ENCODE results near the gene HDAC1.
"Not testable (repeated sequence)": the region's sequence is repeated elsewhere in the genome, so short reads cannot be mapped to it uniquely, and the experiment has no call there.

Gene HDAC1

GRCh38 chr1:32276032-32276782, 15.7 kb upstream of the HDAC1 start:
- Histone ChIP-seq H3K36me3 (ENCODE audit: control insufficient read depth in 1 of 2, insufficient read depth in 2 of 2, low read length in 2 of 2) (no peaks in the 10 kb centered on the region), H4K8ac (ENCODE audit: low read depth, low read length) (no peak overlapping the region), H3K4me3 (ENCODE audit: low read depth, low read length) (no peak overlapping the region), H3K4me2 (ENCODE audit: low read length) (no peak overlapping the region), H3K18ac (ENCODE audit: low read length) (no peak overlapping the region), H2AK5ac (ENCODE audit: low read length) (no peak overlapping the region), H3K4ac (ENCODE audit: low read depth, low read length) (no peak overlapping the region), H3K9ac (ENCODE audit: low read length) (no peak overlapping the region), H3K27me3 (ENCODE audit: insufficient read depth, low read length) (no peaks in the 10 kb centered on the region), H2AFZ (ENCODE audit: insufficient read depth, low read length, poor library complexity) (no peak overlapping the region), H3K9me3 (ENCODE audit: insufficient read depth, low read depth, low read length) (peaks cover 12% of the 10 kb centered on the region), H4K91ac (ENCODE audit: low read depth, low read length) (no peak overlapping the region), H2BK5ac (ENCODE audit: low read depth, low read length, poor library complexity) (no peak overlapping the region), H2BK120ac (ENCODE audit: insufficient read depth, low read length, poor library complexity) (no peak overlapping the region), H3K79me1 (ENCODE audit: low read length) (no peaks in the 10 kb centered on the region), H3K27ac (ENCODE audit: low read depth, low read length) (no peak overlapping the region), H2BK12ac (ENCODE audit: low read length) (no peak overlapping the region), H3K4me1 (ENCODE audit: control insufficient read depth in 1 of 2, insufficient read depth in 2 of 2, low read length in 2 of 2) (peaks cover 0 to 7% of the 10 kb centered on the region in 2 experiments), H3K79me2 (ENCODE audit: control insufficient read depth, insufficient read depth, low read length, poor library complexity) (no peaks in the 10 kb centered on the region), H4K12ac (ENCODE audit: low read depth, low read length) (no peak overlapping the region), H3K23ac (ENCODE audit: low read length) (no peak overlapping the region), H3K14ac (ENCODE audit: low read length) (no peak overlapping the region)
- DNase-seq = no peak
- no CpG with 5 or more reads among the region's 30 CpGs for WGBS (ENCODE audit: extremely low coverage, insufficient coverage, insufficient read length)

- not testable (repeated sequence) for H3K14ac ChIP-seq (ENCODE audit: low read length)
- no CpG with 5 or more reads among the region's 8 CpGs for WGBS (ENCODE audit: extremely low coverage, insufficient coverage, insufficient read length)
Measured at GRCh38 chr1:32284777-32285176, 7.1 kb upstream of the HDAC1 start.

GRCh38 chr1:32285658-32286057, 6.2 kb upstream of the HDAC1 start:
- H3K79me1 ChIP-seq (ENCODE audit: low read length) = no peaks in the 10 kb centered on the region
- no peak overlapping the region for H4K12ac ChIP-seq (ENCODE audit: low read depth, low read length)
- H3K4me3 ChIP-seq (ENCODE audit: low read depth, low read length) = no peak overlapping the region
- DNase-seq = no peak
- no peaks in the 10 kb centered on the region for H3K4me1 ChIP-seq (ENCODE audit: control insufficient read depth in 1 of 2, insufficient read depth in 2 of 2, low read length in 2 of 2)
- H3K18ac ChIP-seq (ENCODE audit: low read length) = no peak overlapping the region
- no peak overlapping the region for H4K8ac ChIP-seq (ENCODE audit: low read depth, low read length)
- no peak overlapping the region for H3K14ac ChIP-seq (ENCODE audit: low read length)
- no peak overlapping the region for H3K27ac ChIP-seq (ENCODE audit: low read depth, low read length)
- H2BK5ac ChIP-seq (ENCODE audit: low read depth, low read length, poor library complexity) = no peak overlapping the region
- H3K79me2 ChIP-seq (ENCODE audit: control insufficient read depth, insufficient read depth, low read length, poor library complexity) = no peaks in the 10 kb centered on the region
- no peak overlapping the region for H2AK5ac ChIP-seq (ENCODE audit: low read length)
- H3K23ac ChIP-seq (ENCODE audit: low read length) = no peak overlapping the region
- no CpG with 5 or more reads among the region's 3 CpGs for WGBS (ENCODE audit: extremely low coverage, insufficient coverage, insufficient read length)
- H2BK120ac ChIP-seq (ENCODE audit: insufficient read depth, low read length, poor library complexity) = no peak overlapping the region
- H3K27me3 ChIP-seq (ENCODE audit: insufficient read depth, low read length) = no peaks in the 10 kb centered on the region
- H3K4ac ChIP-seq (ENCODE audit: low read depth, low read length) = no peak overlapping the region
- no peak overlapping the region for H3K9ac ChIP-seq (ENCODE audit: low read length)
- H3K36me3 ChIP-seq (ENCODE audit: control insufficient read depth in 1 of 2, insufficient read depth in 2 of 2, low read length in 2 of 2) = no peaks in the 10 kb centered on the region
- H4K91ac ChIP-seq (ENCODE audit: low read depth, low read length) = no peak overlapping the region
- no peak overlapping the region for H2BK12ac ChIP-seq (ENCODE audit: low read length)
- no peak overlapping the region for H3K4me2 ChIP-seq (ENCODE audit: low read length)
- H2AFZ ChIP-seq (ENCODE audit: insufficient read depth, low read length, poor library complexity) = no peak overlapping the region
- no peaks in the 10 kb centered on the region for H3K9me3 ChIP-seq (ENCODE audit: insufficient read depth, low read depth, low read length)

More at GRCh38 chr1:32284777-32285176, 7.1 kb upstream of the HDAC1 start:
- H3K4ac ChIP-seq (ENCODE audit: low read depth, low read length); H3K9ac ChIP-seq (ENCODE audit: low read length); H3K23ac ChIP-seq (ENCODE audit: low read length); H4K12ac ChIP-seq (ENCODE audit: low read depth, low read length); H4K8ac ChIP-seq (ENCODE audit: low read depth, low read length); H2BK120ac ChIP-seq (ENCODE audit: insufficient read depth, low read length, poor library complexity); H2BK5ac ChIP-seq (ENCODE audit: low read depth, low read length, poor library complexity); H3K27me3 ChIP-seq (ENCODE audit: insufficient read depth, low read length); H2AK5ac ChIP-seq (ENCODE audit: low read length); H3K79me2 ChIP-seq (ENCODE audit: control insufficient read depth, insufficient read depth, low read length, poor library complexity); H2BK12ac ChIP-seq (ENCODE audit: low read length); H3K4me2 ChIP-seq (ENCODE audit: low read length); H2AFZ ChIP-seq (ENCODE audit: insufficient read depth, low read length, poor library complexity); H3K18ac ChIP-seq (ENCODE audit: low read length); H3K27ac ChIP-seq (ENCODE audit: low read depth, low read length); H3K36me3 ChIP-seq (ENCODE audit: control insufficient read depth in 1 of 2, insufficient read depth in 2 of 2, low read length in 2 of 2); H3K79me1 ChIP-seq (ENCODE audit: low read length); H3K4me3 ChIP-seq (ENCODE audit: low read depth, low read length); DNase-seq; H3K9me3 ChIP-seq (ENCODE audit: insufficient read depth, low read depth, low read length); H3K4me1 ChIP-seq (ENCODE audit: control insufficient read depth in 1 of 2, insufficient read depth in 2 of 2, low read length in 2 of 2); H4K91ac ChIP-seq (ENCODE audit: low read depth, low read length): not testable (repeated sequence)

GRCh38 chr1:32286763-32287162, 5.1 kb upstream of the HDAC1 start:
- Histone ChIP-seq H2AK5ac (ENCODE audit: low read length) (no peak overlapping the region), H3K36me3 (ENCODE audit: control insufficient read depth in 1 of 2, insufficient read depth in 2 of 2, low read length in 2 of 2) (no peaks in the 10 kb centered on the region), H3K79me1 (ENCODE audit: low read length) (peaks cover 2% of the 10 kb centered on the region), H3K23ac (ENCODE audit: low read length) (no peak overlapping the region), H3K9me3 (ENCODE audit: insufficient read depth, low read depth, low read length) (no peaks in the 10 kb centered on the region), H2AFZ (ENCODE audit: insufficient read depth, low read length, poor library complexity) (no peak overlapping the region), H4K12ac (ENCODE audit: low read depth, low read length) (no peak overlapping the region), H3K4ac (ENCODE audit: low read depth, low read length) (no peak overlapping the region), H3K18ac (ENCODE audit: low read length) (no peak overlapping the region), H3K4me1 (ENCODE audit: control insufficient read depth in 1 of 2, insufficient read depth in 2 of 2, low read length in 2 of 2) (no peaks in the 10 kb centered on the region), H4K91ac (ENCODE audit: low read depth, low read length) (no peak overlapping the region), H3K9ac (ENCODE audit: low read length) (no peak overlapping the region), H3K14ac (ENCODE audit: low read length) (no peak overlapping the region), H4K8ac (ENCODE audit: low read depth, low read length) (no peak overlapping the region), H3K4me2 (ENCODE audit: low read length) (no peak overlapping the region), H3K79me2 (ENCODE audit: control insufficient read depth, insufficient read depth, low read length, poor library complexity) (no peaks in the 10 kb centered on the region), H3K27me3 (ENCODE audit: insufficient read depth, low read length) (no peaks in the 10 kb centered on the region), H2BK12ac (ENCODE audit: low read length) (no peak overlapping the region), H2BK5ac (ENCODE audit: low read depth, low read length, poor library complexity) (no peak overlapping the region), H3K27ac (ENCODE audit: low read depth, low read length) (no peak overlapping the region), H3K4me3 (ENCODE audit: low read depth, low read length) (no peak overlapping the region), H2BK120ac (ENCODE audit: insufficient read depth, low read length, poor library complexity) (no peak overlapping the region)
- WGBS (ENCODE audit: extremely low coverage, insufficient coverage, insufficient read length) = no CpG with 5 or more reads among the region's 4 CpGs
- DNase-seq = no peak
